Pulmonary artery endothelial cell (primary cell): ENCODE results near the gene ENOX1. TPM values are rescaled to one million over a fixed set of nuclear protein-coding genes. Genes with fewer than 3 reads are reported as not detected.

Source experiments
- DNase-seq: peaks from one replicate; pipeline ENCODE4 v3.0.0-alpha.2; 2011; ENCODE audit warnings: low read depth, low spot score
- total RNA-seq: library from RNA; depleted of rRNA; stranded (reverse); fragments of >200 nt; gene quantifications from 2 replicates; pipeline ENCODE4 v1.2.3, GENCODE V29; 2014

Gene ENOX1
- total RNA-seq, 1 donor from 2014 or later = 7.1 TPM

DNA sequence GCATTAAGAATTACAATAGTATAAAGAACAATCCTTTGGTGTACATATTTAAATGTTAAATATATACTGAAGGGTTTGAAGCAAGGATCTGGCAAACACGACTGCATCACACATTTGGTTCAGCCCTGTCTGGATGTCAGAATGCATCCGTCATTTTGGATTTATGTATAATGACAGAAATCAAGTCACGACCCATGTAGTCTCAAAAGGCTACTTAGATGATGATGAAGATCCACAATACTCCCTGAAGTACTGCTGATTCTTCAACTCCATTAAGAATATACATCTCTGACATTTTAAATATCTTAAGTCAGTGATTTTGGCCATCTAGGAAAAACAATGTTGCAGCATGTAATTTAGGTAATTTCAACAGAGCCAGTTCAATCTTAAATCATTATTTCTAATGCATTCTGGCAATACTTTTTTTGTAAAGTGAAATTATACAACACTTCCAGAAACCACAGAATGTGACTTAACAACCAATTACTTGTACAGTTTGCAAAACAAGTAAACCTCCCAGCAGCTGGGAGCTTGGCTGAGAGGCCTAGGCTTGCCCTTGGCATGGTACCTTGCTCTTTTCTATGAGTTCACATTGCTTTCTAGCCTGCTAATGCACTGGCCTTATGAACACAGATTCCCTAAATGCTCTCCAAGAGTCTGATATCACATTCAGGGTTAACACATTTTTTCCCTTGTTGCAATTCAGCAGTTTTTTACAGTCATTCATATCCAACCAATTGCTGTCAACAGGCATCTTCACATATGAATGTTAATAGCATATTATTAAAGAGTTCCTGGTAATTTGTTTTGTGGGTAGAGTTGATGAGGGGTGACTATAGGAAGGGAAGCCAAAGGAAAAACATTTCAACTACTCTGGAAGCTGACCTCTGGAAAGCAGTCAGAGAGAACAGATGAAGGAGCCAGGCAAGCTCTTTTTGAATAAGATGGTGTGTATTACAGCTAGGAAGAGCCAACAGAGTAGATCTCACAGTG lies 175.2 kb downstream of the ENOX1 start:
- no peak for DNase-seq

GRCh38 chr13:43608400-43609137 lies 178.2 kb downstream of the ENOX1 start:
- DNase-seq = no peak

GRCh38 chr13:43597599-43597945 lies 189.2 kb downstream of the ENOX1 start:
- no peak for DNase-seq

DNA sequence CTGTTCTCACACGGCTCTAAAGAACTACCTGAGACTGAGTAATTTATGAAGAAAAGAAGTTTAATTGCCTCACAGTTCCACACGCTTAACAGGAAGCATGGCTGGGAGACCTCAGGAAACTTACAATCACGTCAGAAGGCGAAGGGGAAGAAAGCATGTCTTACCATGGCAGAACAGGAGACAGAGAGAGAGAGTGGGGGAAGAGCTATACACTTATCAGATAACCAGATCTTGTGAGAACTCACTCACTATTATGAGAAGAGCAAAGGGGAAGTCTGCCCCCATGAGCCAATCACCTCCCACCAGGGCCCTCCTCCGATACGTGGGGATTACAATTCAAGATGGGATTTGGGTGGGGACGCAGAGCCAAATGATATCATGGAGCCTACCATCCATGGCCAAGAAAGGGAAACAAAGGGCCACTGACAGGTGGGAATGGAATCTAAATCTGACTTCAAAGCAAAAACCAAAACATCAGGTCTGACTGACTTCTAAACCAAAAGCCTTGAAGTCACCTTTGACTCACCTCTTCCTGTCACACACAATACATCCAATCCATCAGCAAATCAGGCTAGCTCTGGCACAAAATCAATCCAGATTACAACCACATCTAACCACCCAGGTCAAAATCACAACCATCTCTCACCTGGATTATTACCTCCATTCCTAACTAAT lies 189.7 kb downstream of the ENOX1 start:
- no peak for DNase-seq

DNA sequence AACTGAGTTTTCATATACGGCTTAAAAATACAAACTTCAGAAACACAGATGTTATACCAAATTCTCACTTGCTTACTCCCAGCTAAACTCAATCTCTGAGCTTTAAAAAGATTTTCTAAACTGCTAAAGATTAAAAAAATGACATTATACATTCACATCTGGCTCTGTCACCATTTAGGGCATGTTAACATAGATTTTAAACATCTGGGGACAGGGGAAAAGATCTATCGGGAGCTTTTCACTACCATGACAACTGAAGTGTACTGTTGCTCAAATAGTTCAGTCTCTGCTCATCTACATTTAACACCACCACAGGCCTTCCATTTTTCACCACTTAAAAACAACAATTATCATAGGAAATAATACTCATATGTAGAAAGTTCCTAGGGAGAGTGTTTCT lies 190.8 kb downstream of the ENOX1 start:
- DNase-seq = no peak

DNA sequence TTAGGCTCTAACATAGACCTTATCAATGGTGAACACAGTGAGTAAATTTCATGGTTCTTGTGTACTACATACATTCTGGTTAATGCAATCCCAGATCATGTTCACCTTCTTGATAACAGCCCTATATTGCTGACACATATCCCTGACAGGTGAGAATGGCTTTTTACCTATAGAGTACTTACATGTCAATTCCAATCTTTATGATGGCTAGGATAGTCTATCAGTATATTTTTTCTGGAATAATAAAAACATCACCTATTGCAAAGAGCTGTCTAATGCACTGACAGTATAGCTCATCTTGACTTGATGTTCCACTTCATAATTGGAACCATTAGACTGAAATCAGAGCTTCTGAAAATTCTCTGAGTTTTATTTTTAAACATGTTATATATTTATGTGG lies 199.4 kb downstream of the ENOX1 start:
- DNase-seq = no peak

DNA sequence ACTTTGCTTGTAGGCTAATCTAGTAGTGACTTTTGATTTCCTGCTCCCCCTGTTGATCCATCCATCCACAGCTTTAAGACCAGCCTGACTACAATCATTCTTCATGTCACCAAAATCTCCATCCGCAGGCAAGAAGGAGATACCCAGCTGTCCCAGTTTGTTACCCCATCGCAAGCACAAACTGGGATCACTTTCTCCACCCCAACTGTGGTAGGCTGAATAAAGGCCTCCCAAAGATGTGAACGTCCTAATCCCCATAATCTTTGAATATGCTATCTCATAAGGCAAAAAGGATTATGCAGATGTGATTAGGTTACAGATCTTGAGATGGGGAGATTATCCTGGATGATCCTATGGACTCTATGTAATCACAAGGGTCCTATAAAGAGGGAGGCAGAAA lies 202.0 kb downstream of the ENOX1 start:
- no peak for DNase-seq

DNA sequence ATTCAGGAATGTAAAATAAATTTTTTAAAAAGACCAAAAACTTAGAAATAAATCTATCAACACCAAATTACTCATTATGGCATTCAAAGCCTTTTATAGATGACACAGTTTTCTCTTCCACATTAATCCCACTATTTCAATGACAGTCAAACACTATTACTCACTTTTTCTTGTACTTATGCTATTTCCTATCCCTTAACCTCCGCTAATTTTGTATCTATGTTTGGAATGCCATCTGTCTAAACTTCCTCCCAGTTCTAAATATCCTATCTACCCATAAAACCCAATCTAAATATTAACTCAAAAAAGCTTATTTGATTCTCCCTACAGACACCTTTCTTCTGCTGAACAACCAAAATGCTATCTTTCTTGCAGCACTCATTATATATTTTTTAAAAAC lies 203.5 kb downstream of the ENOX1 start:
- DNase-seq = no peak

GRCh38 chr13:43580280-43580679 lies 206.5 kb downstream of the ENOX1 start:
- DNase-seq = no peak

- DNase-seq = no peak
Measured at GRCh38 chr13:43579321-43579720, 207.5 kb downstream of the ENOX1 start.

- DNase-seq = no peak
Measured at GRCh38 chr13:43574605-43575004, 212.2 kb downstream of the ENOX1 start.

- DNase-seq = no peak
Measured at GRCh38 chr13:43573802-43574514, 212.8 kb downstream of the ENOX1 start.

DNA sequence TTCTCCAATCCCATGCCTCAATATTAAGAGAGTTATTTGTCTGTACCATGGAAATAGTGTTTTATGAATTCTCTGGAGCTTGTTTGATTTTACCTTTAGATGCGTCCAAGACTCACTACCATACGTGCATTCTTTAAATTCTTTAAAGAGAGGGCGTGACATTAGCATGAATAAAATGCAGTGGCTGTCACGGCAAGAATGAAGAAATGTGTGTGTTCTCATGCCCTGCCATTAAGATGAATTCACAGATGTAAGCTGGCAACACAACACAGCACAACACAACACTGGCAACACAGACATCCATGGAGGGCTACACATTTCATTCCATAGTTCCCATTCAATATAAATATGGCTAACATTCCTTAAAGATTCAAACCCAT lies 213.4 kb downstream of the ENOX1 start:
- DNase-seq = no peak

GRCh38 chr13:43572656-43573360 lies 214.0 kb downstream of the ENOX1 start:
- DNase-seq = no peak

- no peak for DNase-seq
Measured at GRCh38 chr13:43569658-43570057, 217.1 kb downstream of the ENOX1 start.

GRCh38 chr13:43567608-43568007 lies 219.2 kb downstream of the ENOX1 start:
- no peak for DNase-seq

GRCh38 chr13:43564952-43565351 lies 221.8 kb downstream of the ENOX1 start:
- DNase-seq = no peak

DNA sequence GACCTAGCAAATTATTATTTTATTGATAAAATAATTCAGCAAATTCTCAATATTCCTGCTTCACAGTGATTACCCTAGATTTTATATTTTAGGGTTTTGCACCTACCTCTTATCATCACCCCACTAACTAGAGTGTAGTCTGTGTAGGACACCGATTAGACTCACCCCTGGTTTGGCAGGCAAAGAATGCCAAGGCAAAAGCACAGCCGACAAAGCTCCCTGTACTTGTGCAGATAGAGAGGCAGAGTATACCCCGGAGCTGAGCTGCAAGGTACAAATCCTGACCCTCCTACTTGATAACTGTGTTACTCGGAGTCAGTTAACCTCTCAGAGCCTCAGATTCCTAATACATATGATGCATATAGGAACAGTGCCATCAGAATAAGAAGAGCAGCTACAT lies 225.7 kb downstream of the ENOX1 start:
- DNase-seq = no peak

DNA sequence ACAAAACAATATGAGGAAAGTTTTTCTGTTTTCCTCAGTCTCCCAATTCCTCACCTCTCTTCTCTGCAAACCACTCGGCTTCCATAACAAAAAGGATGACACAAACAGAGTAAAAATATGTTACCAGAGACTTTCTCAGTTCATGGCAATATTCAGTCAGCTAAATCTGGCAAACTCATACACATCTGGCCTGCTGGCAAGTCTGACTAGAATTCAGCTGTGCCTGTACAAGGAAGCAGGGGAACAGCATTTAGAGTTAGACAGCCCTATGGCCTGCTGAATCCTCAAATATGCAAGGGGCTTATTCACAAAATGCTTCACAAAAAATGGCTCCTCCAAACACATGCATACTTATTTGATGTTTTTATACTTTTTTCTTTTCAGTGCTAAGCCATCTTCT lies 227.8 kb downstream of the ENOX1 start:
- DNase-seq = no peak

GRCh38 chr13:43558326-43558725 lies 228.4 kb downstream of the ENOX1 start:
- DNase-seq = no peak

DNA sequence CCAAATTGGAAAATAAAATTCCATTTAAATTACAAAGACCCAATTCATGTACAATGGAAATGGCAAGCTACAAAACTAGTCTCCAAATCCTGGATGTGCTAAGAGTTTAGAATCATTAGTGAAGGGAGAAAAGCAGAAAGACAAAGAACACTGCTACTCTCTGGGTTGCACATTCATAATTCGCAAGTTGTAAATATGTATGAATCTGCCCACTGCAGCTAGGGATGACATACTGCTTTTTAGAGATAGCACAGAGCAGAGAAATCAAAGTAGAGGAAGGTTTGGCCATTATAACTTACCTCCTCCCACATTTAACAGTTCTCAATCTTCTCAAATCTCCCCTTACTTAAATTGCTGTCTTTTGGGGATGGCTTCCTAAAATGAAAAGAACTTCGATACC lies 231.1 kb downstream of the ENOX1 start:
- DNase-seq = no peak
